22Rv1 (cell line): ENCODE data around the gene DENND6B.
"Not testable (repeated sequence)": the region's sequence is repeated elsewhere in the genome, so short reads cannot be mapped to it uniquely, and the experiment has no call there.

Source experiments
- CTCF ChIP-seq: fragments of 450-650 bp; IDR thresholded peaks from 2 replicates; pipeline ENCODE4 v1.5.1; 2017; ENCODE audit warnings: mild to moderate bottlenecking
- ZFX ChIP-seq: fragments of 450-650 bp; IDR thresholded peaks from 2 replicates; pipeline ENCODE4 v1.6.1; 2017; ENCODE audit warnings: antibody characterized with exemption, borderline replicate concordance

GRCh38 chr22:50273781-50274180 is 53.0 kb downstream of the DENND6B start:
- TF ChIP-seq CTCF, ZFX: not testable (repeated sequence)
